Measurements from ENCODE around the gene DLAT.

DNA sequence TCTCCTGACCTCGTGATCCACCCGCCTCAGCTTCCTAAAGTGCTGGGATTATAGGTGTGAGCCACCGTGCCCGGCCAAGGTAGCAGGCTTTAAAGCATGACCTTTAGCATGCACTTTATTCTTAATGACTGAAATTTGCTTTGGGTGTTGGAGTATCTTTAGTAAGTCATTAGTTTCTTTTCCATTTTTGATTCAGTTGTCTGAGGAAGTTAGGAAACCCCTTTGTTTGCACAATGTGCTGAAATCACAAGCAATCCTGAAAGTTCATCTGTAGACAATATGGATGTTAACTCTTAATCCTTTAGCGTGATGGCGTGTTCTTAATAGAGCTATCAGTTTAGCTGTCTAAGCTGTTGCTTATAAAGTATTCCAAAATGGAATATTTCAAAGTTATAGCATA is 78.2 kb downstream of the DLAT start:
- TF ChIP-seq, protein P1, sequence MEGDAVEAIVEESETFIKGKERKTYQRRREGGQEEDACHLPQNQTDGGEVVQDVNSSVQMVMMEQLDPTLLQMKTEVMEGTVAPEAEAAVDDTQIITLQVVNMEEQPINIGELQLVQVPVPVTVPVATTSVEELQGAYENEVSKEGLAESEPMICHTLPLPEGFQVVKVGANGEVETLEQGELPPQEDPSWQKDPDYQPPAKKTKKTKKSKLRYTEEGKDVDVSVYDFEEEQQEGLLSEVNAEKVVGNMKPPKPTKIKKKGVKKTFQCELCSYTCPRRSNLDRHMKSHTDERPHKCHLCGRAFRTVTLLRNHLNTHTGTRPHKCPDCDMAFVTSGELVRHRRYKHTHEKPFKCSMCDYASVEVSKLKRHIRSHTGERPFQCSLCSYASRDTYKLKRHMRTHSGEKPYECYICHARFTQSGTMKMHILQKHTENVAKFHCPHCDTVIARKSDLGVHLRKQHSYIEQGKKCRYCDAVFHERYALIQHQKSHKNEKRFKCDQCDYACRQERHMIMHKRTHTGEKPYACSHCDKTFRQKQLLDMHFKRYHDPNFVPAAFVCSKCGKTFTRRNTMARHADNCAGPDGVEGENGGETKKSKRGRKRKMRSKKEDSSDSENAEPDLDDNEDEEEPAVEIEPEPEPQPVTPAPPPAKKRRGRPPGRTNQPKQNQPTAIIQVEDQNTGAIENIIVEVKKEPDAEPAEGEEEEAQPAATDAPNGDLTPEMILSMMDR (IDR thresholded peaks at IDR 0.05), result no peak
- no peak for TF ChIP-seq POLR2A (IDR thresholded peaks at IDR 0.05)

Data from lower leg skin (tissue), 3 donors.